GM21526 (cell line): ENCODE measurements around the gene PDE5A.
"Not testable (repeated sequence)": the region's sequence is repeated elsewhere in the genome, so short reads cannot be mapped to it uniquely, and the experiment has no call there.

Source experiments
- ATAC-seq: cut with Tn5 transposase; IDR thresholded peaks from one replicate; pipeline ENCODE4 v1.9.1; 2021; ENCODE audit warnings: moderate library complexity; ENCODE audit not compliant: unreplicated experiment, low FRiP score

PDE5A gene

DNA sequence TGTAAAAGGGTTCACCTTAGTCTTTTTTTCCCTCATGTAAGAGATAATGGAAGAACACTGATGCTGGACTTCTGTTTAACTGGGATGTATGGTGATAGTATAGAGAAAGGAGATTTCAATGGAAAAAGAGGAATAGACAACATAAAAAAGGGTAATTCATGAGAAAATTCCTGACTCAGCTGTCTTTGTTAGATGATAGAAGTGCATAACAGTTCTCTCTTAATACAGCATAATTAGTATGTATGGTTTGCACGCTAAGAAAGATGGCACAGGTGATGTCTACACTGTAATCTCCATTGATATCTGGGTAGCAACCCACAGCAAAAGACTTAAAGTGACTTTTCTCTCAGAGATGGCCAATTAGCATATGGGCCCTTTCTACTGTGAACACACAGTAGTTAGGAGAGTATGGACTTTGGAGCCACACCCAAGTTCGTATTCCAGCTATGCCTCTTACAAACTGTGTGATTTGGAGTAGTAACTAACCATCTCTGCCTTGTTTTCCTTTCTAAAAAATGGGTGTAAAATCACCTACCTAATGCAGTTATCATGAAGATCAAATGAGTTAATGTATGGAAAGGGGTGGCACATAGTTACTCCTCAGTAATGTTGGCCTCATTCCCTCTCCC is 149.3 kb downstream of the PDE5A start:
- ATAC-seq = no peak

GRCh38 chr4:119478446-119479179 is 150.0 kb downstream of the PDE5A start:
- ATAC-seq = no peak

DNA sequence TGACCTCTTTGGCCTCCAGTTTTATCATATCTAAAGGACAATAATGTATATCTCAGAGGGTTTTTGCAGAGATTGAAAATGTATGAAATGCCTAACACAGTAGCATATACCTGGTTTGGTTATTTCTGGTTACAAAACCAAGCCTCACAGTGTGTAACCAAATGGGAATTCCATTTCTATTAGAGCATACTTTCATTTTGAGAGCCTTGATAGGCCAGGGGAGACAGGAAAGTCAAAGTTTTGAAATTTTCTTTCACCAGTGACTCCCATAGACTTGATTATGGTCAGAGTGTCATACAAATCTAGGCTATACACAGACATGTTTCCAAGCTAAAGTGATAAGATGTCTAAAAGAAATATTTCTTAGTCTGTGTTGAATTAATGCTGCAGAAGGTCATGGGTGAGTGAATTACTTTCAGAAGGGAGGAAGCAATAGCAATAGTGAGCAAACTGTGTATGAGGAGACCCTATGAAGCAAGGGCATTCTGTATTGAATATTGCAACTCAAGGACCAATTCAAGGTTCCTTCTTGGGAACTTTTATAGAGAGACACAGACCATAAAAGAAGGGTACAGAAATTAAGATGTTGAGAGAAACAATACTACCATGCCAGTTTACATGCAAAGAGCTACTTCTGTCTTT is 151.1 kb downstream of the PDE5A start:
- ATAC-seq = no peak

DNA sequence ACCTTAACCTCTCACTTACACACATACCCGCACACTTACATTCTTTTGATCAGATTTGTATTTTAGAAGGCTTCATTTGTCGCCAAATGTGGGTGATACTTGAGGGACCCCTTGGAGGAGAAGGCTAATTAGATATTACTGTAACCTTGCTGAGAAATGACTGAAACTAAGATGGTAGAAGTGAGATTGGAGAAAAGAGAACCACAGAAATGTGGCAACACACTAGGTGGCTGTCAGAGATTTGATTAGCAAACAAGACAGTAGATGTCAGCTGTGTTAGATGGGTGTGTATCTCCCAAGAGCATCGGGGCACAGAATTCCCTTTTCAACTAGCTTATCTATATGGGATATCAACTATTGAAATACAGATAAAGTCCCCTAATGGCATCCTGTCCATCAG is 157.3 kb downstream of the PDE5A start:
- peak; percentile 48 for ATAC-seq

- peak; percentile 56 for ATAC-seq
Measured at GRCh38 chr4:119470737-119471063, 157.9 kb downstream of the PDE5A start.

DNA sequence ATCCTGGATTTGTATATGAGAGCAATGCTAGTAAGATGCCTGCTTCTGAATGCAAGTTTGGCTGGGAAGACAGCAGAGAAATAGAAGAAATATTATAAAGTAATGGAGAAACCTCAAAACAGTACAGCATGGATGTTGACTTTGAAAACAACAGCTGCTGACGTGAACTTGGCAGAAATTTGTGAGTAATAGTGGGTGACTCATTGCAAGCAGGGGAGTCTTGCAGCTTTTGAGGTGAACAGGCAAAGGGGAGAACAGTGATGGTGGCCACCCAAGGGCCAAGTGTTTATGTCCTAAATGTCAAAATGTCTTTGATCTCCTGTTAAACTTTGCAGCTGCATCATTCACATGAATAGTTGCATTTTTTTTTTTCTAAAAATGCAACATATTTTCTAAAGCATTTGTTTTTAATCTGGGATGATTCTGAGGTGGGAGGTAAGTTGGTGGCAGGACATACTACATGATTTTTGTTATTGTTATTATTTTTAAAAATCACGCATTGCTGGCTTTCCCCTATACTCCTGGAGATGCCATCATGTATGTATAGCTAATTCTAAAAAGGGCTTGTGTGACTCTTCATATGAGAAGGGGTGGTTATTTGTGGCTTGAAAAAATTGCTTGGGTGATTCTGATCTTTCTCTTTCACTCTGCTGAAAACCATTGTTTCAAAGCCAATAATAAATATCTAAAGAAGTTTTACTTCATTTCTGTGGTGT is 158.4 kb downstream of the PDE5A start:
- peak; percentile 59 for ATAC-seq

DNA sequence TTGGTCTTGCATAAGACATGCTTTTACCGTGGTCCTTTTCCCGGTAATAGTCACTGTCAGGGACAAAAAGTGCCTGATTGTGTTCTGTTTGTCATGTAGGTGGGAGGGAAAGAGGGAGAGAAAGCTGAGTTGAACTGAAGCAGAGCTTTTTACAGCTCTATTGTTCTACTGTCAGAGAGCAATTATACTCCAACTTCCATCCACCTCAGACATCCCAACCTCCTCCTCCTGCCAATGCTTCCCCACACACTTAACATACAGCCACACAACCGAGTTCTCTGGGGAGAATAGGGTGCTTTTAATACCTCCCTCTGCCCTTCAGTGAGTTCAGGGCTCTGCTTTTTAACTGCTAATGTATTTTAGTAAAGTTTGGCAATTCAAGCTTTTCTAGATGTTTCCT is 159.6 kb downstream of the PDE5A start:
- not testable (repeated sequence) for ATAC-seq

DNA sequence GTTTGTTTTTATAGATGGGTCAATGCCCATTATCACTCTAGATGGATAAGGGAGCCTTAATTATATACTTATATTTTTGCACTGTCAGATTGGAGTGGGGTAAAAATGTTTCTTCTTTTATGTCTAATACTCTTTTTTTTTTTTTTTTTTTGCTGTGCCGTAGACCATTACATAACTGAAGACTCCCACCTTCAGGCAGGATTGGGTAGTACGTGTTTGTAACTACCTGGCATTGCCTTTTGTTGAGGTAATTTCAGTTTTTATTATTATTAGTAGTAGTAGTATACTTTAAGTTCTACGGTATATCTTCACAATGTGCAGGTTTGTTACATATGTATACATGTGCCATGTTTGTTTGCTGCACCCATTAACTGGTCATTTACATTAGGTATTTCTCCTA is 165.9 kb downstream of the PDE5A start:
- not testable (repeated sequence) for ATAC-seq

DNA sequence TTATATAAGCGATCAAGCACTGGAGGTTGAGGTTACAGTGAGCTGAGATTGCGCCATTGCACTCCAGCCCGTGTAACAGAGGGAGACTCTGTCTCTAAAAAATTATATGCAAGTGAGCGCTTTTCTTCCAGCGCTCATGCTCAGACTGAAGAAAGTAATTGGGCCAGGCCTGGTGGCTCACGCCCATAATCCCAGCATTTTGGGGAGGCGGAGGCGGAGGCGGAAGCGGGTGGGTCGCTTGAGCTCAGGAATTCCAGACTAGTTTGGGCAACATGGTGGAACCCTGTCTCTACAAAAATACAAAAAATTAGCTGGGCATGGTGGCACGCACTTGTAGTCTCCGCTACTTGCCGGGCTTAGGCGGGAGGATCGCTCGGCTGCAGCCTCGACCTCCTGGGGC is 172.9 kb downstream of the PDE5A start:
- ATAC-seq = not testable (repeated sequence)

DNA sequence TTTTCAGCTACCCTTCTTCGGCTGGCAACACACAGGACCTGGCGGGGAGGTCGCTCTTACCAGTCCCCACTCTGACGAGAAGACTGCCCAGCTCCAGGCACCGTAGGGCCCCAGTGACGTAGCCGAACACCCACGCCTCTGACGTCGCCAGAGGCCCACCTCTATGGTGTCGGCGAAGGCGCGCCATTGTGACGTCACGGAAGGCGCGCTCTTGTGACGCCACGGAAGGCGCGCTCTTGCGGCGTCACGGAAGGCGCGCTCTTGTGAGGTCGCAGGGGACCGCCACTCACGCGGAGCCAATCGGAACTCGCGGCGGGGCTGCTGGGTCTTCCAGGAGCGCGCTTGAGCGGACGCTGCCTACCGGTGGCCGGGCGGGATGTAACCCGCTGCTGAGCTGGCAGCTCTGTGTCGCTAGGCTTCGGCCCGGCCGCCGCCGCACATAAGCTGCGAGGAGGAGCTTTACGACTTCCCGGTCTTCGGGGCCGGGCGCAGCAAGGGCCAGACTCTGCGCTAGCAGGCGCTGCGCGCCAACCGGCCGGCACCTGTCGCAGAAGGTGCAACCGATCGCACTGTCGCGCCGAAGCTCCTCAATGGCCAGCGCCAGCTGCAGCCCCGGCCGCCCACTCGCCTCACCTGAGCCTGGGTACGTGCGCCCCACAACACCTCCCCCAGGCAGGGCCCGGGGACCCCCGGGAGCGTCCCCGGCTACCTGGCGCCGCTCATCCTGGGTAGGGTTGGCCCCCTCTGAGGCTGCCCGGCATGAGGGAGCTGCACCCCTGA is 173.9 kb downstream of the PDE5A start:
- peak; percentile 100 for ATAC-seq

DNA sequence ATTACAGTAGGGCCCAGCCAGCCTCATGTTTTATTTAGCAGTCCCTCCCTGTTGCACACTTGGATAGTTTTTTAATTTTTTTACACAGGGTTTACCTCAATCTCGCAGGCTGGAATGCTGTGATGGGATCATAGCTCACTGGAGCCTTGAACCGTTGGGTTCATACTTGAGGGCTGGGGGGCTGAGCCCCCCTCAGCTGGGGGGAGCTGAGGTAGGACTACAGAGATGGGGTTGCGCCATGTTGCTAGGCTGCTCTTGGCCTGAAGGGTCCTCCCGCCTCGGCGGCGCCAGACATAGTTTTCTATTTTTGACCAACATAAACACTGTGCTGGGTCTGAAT is 174.5 kb downstream of the PDE5A start:
- peak; percentile 29 for ATAC-seq

DNA sequence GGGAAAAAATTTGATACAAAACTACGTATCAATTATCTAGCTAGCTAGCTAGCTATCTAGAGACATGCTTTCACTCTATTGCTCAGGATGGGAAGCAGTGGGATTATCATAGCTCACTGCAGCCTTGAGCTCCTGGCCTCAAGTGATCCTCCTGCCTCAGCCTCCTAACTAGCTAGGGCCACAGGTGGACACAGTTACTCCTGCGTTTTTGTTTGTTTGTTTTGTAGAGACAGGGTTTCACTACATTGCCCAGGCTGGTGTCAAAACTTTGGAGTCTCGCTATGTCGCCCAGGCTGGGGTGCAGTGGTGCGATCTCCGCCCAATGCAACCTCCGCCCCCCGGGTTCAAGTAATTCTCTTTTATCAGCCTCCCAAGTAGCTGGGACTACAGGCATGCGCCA is 175.3 kb downstream of the PDE5A start:
- not testable (repeated sequence) for ATAC-seq

- ATAC-seq = not testable (repeated sequence)
Measured at GRCh38 chr4:119449851-119450250, 178.8 kb downstream of the PDE5A start.
